ENCODE results near the gene KIF22.
A peak's percentile ranks its signal among the peaks of the same experiment; 100 is the strongest.
"Not testable (repeated sequence)": the region's sequence is repeated elsewhere in the genome, so short reads cannot be mapped to it uniquely, and the experiment has no call there.

KIF22 gene

DNA sequence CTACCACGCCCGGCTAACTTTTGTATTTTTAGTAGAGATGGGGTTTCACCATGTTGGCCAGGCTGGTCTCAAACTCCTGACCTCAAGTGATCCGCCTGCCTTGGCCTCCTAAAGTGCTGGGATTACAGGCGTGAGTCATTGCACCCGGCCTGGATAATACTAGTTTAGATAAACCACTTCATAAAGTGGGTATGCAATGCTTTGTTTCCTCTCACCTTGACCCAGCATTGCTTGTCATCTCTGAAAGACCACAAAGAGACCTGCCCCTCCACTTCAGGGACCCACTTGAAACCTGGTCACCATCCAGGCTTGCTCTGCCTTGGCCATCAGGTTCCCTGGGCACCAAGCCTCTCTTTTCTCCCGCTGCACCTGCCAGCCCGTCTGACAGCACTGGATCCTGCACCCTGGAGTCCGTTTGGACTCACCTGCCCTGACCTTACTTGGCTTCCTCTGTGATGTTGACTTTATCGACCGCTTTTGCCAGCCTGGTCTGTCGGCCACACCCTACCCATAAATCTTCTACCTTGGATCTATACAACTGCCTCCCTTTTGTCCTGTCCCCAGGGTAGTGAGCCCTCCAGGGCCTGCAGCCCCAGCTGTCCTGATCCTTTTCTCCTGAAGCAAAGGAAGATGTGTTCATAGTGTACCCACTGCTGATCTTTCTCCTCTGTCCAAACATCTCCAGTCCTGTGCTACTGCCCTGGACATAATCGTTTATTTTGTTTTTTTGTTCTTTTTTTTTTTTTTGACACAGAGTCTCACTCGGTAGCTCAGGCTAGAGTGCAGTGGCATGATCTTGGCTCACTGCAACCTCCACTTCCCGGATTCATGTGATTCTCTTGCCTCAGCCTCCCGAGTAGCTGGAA, 25.2 kb upstream of the KIF22 start:
- TF ChIP-seq, protein P1, sequence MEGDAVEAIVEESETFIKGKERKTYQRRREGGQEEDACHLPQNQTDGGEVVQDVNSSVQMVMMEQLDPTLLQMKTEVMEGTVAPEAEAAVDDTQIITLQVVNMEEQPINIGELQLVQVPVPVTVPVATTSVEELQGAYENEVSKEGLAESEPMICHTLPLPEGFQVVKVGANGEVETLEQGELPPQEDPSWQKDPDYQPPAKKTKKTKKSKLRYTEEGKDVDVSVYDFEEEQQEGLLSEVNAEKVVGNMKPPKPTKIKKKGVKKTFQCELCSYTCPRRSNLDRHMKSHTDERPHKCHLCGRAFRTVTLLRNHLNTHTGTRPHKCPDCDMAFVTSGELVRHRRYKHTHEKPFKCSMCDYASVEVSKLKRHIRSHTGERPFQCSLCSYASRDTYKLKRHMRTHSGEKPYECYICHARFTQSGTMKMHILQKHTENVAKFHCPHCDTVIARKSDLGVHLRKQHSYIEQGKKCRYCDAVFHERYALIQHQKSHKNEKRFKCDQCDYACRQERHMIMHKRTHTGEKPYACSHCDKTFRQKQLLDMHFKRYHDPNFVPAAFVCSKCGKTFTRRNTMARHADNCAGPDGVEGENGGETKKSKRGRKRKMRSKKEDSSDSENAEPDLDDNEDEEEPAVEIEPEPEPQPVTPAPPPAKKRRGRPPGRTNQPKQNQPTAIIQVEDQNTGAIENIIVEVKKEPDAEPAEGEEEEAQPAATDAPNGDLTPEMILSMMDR (IDR thresholded peaks at IDR 0.05; ENCODE audit: low read depth, low read length) = no peak

GRCh38 chr16:29766571-29766970, 24.0 kb upstream of the KIF22 start:
- TF ChIP-seq, protein P1 (IDR thresholded peaks at IDR 0.05; ENCODE audit: low read depth, low read length) = no peak
- no peak for DNase-seq

More for the DNA sequence above, 25.2 kb upstream of the KIF22 start:
- peak; percentile 71 for DNase-seq
- no peak overlapping the region for H3K4me3 ChIP-seq (ENCODE audit: low read depth, low read length)
- no peaks in the 10 kb centered on the region for H3K36me3 ChIP-seq
- peak overlapping the region; percentile 61 for H3K27ac ChIP-seq
- H3K9me3 ChIP-seq (ENCODE audit: severe bottlenecking) = no peaks in the 10 kb centered on the region
- H3K27me3 ChIP-seq (ENCODE audit: insufficient read depth, low read depth, severe bottlenecking) = no peaks in the 10 kb centered on the region

DNA sequence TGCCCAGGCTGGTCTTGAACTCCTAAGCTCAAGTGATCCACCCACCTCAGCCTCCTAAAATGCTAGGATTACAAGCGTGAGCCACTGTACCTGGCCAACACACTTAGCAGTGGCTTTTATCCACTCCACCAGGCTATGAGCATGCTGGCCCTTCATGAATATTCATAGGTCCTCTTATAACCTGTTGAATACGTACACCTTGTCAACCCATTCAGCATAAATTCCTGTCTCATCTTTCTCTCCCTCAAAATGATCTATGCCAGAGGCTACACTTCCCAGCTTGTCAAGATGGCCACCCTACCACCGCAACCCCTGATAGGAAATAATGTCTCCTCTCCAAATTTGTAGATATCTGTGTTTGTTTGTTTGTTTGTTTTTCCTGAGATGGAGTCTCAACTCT, 23.5 kb upstream of the KIF22 start:
- no peaks in the 10 kb centered on the region for H3K9me3 ChIP-seq (ENCODE audit: severe bottlenecking)
- H3K4me3 ChIP-seq (ENCODE audit: low read depth, low read length) = no peak overlapping the region
- no peak for DNase-seq
- H3K27ac ChIP-seq = no peak overlapping the region
- no peaks in the 10 kb centered on the region for H3K27me3 ChIP-seq (ENCODE audit: insufficient read depth, low read depth, severe bottlenecking)
- H3K36me3 ChIP-seq = no peaks in the 10 kb centered on the region
- TF ChIP-seq, protein P1 (IDR thresholded peaks at IDR 0.05; ENCODE audit: low read depth, low read length) = no peak

More at GRCh38 chr16:29766571-29766970, 24.0 kb upstream of the KIF22 start:
- no peak overlapping the region for H3K4me3 ChIP-seq (ENCODE audit: low read depth, low read length)
- H3K36me3 ChIP-seq = no peaks in the 10 kb centered on the region
- no peaks in the 10 kb centered on the region for H3K27me3 ChIP-seq (ENCODE audit: insufficient read depth, low read depth, severe bottlenecking)
- no peak overlapping the region for H3K27ac ChIP-seq
- H3K9me3 ChIP-seq (ENCODE audit: severe bottlenecking) = no peaks in the 10 kb centered on the region

DNA sequence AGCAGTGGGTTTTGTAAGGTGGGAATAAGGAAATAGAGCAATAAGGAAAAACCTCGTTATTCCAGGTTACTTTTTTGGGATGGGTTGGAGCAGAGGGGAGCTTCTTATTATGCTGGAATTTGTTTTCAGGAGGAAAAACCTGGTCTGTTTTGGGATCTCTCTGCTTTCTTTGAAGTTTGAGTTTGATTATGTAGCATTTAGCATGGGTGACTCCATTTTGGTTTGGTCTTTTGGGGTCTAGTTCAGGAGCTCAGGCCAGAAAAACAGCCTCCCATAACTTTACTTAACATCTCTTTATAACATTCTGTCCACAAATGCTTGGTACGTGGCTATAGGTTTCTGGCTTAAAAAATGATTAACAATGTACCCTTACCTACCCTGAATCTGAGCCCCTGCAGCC, 21.0 kb upstream of the KIF22 start:
- no peak for DNase-seq
- no peak overlapping the region for H3K27ac ChIP-seq
- H3K9me3 ChIP-seq (ENCODE audit: severe bottlenecking) = no peaks in the 10 kb centered on the region
- TF ChIP-seq, protein P1 (IDR thresholded peaks at IDR 0.05; ENCODE audit: low read depth, low read length) = no peak
- H3K4me3 ChIP-seq (ENCODE audit: low read depth, low read length) = no peak overlapping the region
- H3K36me3 ChIP-seq = no peaks in the 10 kb centered on the region
- no peaks in the 10 kb centered on the region for H3K27me3 ChIP-seq (ENCODE audit: insufficient read depth, low read depth, severe bottlenecking)

GRCh38 chr16:29770250-29770929, 20.2 kb upstream of the KIF22 start:
- no peaks in the 10 kb centered on the region for H3K36me3 ChIP-seq
- TF ChIP-seq, protein P1 (IDR thresholded peaks at IDR 0.05; ENCODE audit: low read depth, low read length) = no peak
- no peak for DNase-seq

GRCh38 chr16:29772330-29772729, 18.2 kb upstream of the KIF22 start:
- not testable (repeated sequence) for H3K9me3 ChIP-seq (ENCODE audit: severe bottlenecking)

More at GRCh38 chr16:29770250-29770929, 20.2 kb upstream of the KIF22 start:
- no peak overlapping the region for H3K4me3 ChIP-seq (ENCODE audit: low read depth, low read length)
- H3K27ac ChIP-seq = no peak overlapping the region
- no peaks in the 10 kb centered on the region for H3K27me3 ChIP-seq (ENCODE audit: insufficient read depth, low read depth, severe bottlenecking)
- no peaks in the 10 kb centered on the region for H3K9me3 ChIP-seq (ENCODE audit: severe bottlenecking)

More at GRCh38 chr16:29772330-29772729, 18.2 kb upstream of the KIF22 start:
- H3K4me3 ChIP-seq (ENCODE audit: low read depth, low read length); H3K27me3 ChIP-seq (ENCODE audit: insufficient read depth, low read depth, severe bottlenecking); H3K36me3 ChIP-seq; DNase-seq; H3K27ac ChIP-seq: not testable (repeated sequence)
